NK-92 treated with Interleukin-12 subunit alpha and Interleukin-12 subunit beta, amount 100 ng/mL, for 24 hours (cell line): ENCODE measurements around the gene ARHGEF38.
"Not testable (repeated sequence)": the region's sequence is repeated elsewhere in the genome, so short reads cannot be mapped to it uniquely, and the experiment has no call there.

Source experiments
- DNase-seq: peaks from one replicate; lab custom pipeline; 2025; lab: John Stamatoyannopoulos, UW

Gene ARHGEF38

DNA sequence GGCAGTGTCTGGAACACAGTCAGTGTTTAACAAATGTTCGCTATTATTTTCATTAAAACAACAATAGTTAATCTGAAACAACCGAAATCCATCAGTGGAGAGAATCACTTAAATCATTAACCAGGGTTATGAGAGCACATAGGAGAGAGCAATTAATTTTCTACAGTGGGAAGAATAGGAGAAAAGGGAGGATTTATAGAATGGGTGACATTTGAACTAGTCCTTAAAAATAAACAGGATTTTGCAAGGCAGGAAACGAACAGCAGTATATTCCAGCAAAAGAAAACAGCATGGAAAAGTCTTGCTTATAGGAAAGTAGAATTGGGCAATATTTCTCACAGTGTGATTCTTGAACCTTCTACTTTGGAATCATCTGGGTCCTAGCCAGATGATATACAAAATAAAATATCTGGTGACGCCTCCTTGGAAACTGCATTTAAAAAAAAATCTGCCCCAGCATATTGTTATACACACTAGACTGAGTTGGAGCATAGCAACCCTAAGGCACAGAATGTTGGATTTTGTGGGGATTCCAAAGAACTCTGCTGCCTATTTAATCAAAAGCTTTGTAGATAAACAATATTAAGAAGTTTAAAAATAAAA lies 100.0 kb downstream of the ARHGEF38 start:
- DNase-seq = no peak

DNA sequence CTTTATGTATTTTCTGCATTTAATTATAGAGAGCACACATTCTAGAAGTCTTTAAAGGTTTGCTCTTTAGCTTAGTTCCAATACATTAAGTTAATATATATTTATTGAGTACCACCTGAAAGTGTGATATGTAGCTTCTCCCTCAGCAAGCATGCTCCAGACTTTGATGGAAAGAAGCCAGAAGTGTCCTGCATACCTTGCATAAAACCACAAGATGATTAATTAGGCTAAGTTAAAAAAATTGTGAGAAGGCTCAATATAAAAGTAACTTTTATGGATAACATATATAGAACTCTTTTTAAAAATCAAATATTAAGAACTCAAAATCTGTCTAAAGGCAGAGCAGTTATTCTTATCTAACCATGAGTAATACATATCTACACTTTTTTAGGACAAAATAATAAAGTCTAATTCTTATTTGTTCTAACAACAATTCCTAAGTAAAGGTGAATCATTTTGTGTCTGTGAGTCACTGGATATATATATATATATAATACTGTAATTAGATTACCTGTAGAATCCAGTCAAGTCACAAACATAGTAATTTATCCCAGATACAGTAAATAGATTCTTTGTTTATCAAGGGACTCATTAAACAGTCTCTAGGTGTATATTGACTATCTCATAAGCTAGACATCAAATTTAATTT lies 104.8 kb downstream of the ARHGEF38 start:
- no peak for DNase-seq

GRCh38 chr4:105659190-105659589 lies 106.8 kb downstream of the ARHGEF38 start:
- no peak for DNase-seq

DNA sequence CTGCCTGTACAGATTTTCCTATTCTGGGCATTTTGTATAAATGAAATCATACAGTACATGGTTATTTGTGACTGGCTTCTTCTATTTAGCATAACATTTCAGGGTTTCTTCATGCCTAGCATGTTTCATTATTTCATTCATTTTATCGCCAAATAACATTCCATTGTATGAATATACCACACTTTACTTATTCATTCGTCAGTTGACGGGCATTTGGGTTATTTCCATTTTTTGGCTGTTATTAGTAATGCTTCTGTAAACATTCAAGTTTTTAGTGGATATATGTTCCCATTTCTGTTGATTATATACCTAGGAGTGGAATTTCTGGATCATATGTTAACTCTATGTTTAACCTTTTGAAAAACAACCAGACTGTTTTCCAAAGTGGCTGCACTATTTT lies 108.6 kb downstream of the ARHGEF38 start:
- no peak for DNase-seq

DNA sequence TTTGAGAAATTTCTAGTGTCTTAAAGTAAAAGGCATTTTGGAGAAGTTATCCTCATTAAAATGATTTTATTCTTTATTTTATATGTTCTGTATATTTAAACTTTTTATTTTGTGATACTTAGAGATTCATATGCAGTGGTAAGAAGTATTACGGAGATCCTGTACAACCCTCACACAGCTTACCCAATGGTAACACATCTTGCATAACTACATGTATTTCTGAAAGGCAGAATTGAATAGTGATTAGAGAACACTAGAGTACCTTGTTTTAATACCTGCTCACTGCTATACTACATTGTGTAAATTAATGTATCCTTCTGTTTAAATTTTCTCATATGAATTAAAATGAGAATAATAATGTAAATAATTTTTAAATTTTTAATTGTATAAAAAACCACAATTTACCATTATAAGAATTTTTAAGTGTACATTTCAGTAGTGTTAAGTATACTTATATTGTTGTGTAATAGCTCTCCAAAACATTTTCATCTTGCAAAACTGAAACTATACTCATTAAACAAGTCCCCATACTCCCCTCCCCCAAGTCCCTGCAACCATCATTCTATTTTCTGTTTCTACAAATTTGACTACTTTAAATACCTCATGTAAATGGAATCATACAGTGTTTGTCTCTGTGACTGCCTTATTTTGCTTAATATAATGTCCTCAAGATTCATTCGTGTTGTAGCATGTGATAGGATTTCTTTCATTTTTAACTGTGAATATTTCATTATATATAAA lies 110.7 kb downstream of the ARHGEF38 start:
- DNase-seq = no peak

DNA sequence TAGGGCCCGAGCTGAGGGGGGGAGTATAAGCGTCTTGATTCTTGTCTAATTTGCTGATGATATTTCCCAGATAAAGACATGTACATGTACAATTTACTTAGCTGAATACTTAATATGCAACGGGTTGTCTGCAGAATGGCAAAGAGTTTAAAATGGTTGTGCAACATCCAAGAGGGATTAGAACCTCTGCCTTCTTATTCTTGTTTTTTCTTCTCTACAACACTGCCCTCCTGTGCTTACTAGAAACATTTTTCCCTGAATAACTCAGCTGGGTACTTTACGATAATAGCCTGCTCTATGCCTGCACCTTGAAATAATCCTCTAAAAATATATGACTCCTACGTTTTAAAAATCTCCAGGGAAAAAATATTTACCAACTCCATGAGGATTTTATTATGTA lies 114.3 kb downstream of the ARHGEF38 start:
- DNase-seq = no peak

- DNase-seq = no peak
Measured at GRCh38 chr4:105670684-105671083, 118.3 kb downstream of the ARHGEF38 start.

DNA sequence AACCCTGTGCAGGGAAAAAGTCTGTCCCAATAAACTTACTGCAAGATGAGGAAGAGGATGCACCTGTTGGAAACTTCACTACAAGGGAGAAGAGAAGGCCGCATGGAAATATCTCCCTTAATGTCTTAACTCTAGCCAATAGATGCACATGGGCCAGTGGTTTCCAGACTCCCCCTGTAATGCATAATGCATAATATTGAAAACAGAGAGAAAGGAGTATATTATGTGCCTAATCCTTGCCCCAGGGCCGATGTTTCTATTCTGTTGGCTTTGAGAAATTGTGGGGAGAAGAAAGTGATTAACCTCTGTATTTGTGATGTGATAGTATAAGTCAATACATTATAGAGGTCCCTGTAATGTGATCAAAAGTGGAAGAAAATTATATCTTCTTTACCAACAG lies 118.9 kb downstream of the ARHGEF38 start:
- DNase-seq = no peak

GRCh38 chr4:105674011-105674410 lies 121.6 kb downstream of the ARHGEF38 start:
- no peak for DNase-seq

DNA sequence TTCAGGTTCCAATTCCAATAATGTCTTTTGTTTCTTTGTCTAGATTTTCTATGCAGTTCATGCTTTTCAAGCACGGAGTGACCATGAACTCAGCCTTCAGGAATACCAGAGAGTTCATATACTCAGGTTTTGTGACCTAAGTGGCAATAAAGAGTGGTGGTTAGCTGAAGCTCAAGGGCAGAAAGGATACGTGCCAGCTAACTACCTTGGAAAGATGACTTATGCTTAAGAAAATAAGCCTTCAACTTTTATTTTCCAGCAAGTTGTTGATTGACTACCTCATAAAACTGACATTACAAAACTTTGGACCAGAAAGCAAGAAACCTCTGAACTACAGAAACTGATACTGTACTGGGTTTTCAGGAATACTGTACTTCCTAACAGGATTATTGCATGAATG lies 125.3 kb downstream of the ARHGEF38 start:
- DNase-seq = no peak

GRCh38 chr4:105679186-105679585 lies 126.8 kb downstream of the ARHGEF38 start:
- no peak for DNase-seq

- no peak for DNase-seq
Measured at GRCh38 chr4:105683038-105683437, 130.6 kb downstream of the ARHGEF38 start.

DNA sequence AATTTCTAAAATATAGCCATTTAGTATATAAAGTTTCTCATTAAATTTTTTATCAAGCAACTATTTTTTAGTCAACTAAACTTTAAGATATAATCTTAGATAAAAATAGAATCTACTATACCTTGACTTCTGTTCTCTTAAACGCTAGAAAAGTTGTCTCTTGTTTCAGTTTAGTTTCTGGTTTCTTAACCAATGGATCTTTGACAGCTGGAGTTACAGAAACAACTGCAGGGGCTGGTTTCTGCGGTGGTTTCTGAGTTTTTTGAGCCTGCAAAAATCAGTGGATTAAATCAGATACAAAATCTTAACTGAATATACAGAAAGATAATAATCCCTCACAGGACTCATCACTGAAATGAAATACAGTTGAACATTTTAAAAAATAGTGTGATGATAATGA lies 134.2 kb downstream of the ARHGEF38 start:
- no peak for DNase-seq

DNA sequence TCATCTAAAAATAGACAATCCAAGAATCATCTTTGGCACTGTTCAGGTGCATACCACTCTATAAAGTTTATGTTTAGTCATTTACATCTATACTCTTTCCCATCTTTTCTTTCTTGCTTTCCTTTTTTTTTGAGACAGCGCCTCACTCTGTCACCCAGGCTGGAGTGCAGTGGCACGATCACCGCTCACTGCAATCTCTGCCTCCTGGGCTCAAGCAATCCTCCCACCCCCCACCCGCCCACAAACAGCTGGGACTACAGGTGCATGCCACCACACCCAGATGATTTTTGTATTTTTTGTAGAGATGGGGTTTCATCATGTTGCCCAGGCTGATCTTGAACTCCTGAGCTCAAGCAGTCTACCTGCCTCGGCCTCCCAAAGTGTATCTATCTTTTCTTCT lies 142.4 kb downstream of the ARHGEF38 start:
- not testable (repeated sequence) for DNase-seq

GRCh38 chr4:105695832-105696231 lies 143.4 kb downstream of the ARHGEF38 start:
- DNase-seq = not testable (repeated sequence)

- no peak for DNase-seq
Measured at GRCh38 chr4:105698607-105699006, 146.2 kb downstream of the ARHGEF38 start.

DNA sequence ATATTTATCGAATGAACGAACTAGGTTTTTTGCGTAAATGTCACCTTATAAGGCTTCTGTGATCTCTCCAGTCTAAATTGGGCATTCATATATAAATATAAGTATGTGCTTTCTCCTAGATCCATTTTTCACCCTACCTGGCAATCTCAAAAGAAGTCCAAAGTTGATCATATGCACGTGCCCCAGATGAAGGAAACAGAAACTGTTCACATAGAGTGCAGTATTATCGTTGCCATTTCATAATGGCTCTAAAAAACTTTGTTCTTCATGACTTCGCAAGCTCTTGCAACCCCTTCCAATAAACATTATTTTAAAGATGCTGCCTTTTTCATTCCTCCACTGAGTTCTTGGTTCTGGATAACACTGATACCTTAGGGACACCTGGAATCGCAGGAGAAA lies 155.4 kb downstream of the ARHGEF38 start:
- DNase-seq = no peak

DNA sequence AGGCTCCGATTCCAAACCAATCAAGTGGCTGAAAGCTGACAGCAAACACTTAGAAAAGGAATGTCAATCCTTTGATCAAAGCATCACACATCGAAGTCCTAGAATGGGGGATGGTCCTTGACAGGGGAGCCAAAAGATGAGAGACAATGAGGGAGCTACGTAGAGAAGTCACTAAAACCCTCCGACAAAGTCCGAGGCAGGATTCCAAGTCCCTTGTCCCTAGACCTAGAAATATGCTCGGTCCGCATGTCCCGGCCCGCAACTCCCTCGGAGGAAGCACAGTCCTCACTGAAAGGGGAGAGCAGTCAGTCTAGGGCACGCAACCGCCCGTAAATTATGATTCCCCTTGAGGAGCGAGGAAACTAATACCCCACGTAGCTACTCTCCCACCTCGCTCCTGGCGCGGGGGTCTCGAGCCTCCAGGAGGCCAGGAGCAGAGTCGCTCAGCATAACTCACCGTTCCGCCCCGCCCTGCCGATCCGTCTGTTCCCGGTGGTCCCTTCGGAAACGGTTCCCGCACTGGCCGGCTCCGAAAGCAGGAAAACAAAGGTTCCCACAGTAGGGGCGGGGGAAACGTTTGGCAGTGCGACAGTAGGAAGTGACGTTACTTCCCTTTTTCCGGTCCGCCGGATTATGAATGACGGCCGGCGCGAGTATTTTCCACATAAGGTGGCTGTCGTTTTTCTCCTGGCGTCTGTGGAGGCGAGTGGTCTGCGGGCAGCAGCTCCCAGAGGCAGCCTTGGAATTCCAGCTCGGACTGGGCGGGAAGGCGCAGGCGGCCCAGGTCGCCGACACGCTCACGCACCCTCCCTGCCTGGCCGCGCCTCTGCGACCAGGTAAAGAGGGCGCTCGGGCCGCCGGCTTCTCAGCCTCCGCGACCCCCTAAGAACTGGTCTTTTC lies 156.0 kb downstream of the ARHGEF38 start, which contains the start of the genes GSTCD and INTS12:
Gene GSTCD, plus strand, starts transcription at position 604 of the 900 bp plus-strand sequence. CDS start 8,830 bp downstream, outside the sequence.
Gene INTS12, minus strand, starts transcription at position 509 of the 900 bp plus-strand sequence. CDS start 8,684 bp downstream, outside the sequence.
- DNase-seq = peak; percentile 72

GRCh38 chr4:105709081-105709450 lies 156.6 kb downstream of the ARHGEF38 start:
- peak; percentile 7 for DNase-seq

- no peak for DNase-seq
Measured at GRCh38 chr4:105710012-105710600, 157.7 kb downstream of the ARHGEF38 start.

DNA sequence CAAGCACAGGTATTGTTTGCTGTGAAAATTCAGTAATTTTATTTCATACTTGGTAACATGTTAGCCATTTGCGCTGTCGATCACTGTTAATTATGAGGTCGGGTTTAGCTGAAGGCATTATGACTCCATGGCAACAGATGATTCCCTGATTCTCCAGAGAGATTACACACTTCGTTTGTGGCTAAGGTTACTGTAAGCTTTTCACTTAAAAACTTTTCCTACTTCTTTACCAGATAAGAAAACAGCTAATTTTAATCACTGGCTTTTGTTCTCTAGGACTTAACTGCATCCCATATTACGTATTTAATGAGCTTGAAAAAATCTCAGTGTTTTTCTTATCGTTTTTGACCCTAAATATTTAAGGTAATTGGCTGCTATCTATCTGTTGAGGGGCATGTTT lies 158.3 kb downstream of the ARHGEF38 start:
- no peak for DNase-seq

- DNase-seq = no peak
Measured at GRCh38 chr4:105712766-105713165, 160.3 kb downstream of the ARHGEF38 start.
